OCI-M1 (cell line): Measurements from ENCODE around the gene NME3.
"Not testable (repeated sequence)": the region's sequence is repeated elsewhere in the genome, so short reads cannot be mapped to it uniquely, and the experiment has no call there.

Experiments used
- DNase-seq: peaks from one replicate; lab custom pipeline; 2025; lab: John Stamatoyannopoulos, UW

NME3 gene

GRCh38 chr16:1747934-1748333 lies 23.4 kb downstream of the NME3 start:
- DNase-seq, result no peak

- no peak for DNase-seq
Measured at GRCh38 chr16:1746693-1747195, 24.6 kb downstream of the NME3 start.

- DNase-seq, result no peak
Measured at GRCh38 chr16:1745900-1746692, 25.2 kb downstream of the NME3 start.

- no peak for DNase-seq
Measured at GRCh38 chr16:1745181-1745899, 26.0 kb downstream of the NME3 start.

GRCh38 chr16:1744338-1744840 lies 27.0 kb downstream of the NME3 start:
- no peak for DNase-seq

GRCh38 chr16:1743376-1744337 lies 27.7 kb downstream of the NME3 start:
- no peak for DNase-seq

GRCh38 chr16:1741553-1742165 lies 29.7 kb downstream of the NME3 start:
- no peak for DNase-seq

- DNase-seq, result no peak
Measured at GRCh38 chr16:1740781-1741490, 30.4 kb downstream of the NME3 start.

- no peak for DNase-seq
Measured at GRCh38 chr16:1740234-1740633, 31.1 kb downstream of the NME3 start.

- no peak for DNase-seq
Measured at GRCh38 chr16:1734816-1735215, 36.5 kb downstream of the NME3 start.

GRCh38 chr16:1734123-1734522 lies 37.2 kb downstream of the NME3 start:
- no peak for DNase-seq

- DNase-seq, result not testable (repeated sequence)
Measured at GRCh38 chr16:1732551-1732987, 38.8 kb downstream of the NME3 start.

GRCh38 chr16:1732071-1732470 lies 39.3 kb downstream of the NME3 start:
- no peak for DNase-seq

GRCh38 chr16:1731603-1732002 lies 39.7 kb downstream of the NME3 start:
- DNase-seq, result no peak

- DNase-seq, result no peak
Measured at GRCh38 chr16:1731073-1731472, 40.3 kb downstream of the NME3 start.

GRCh38 chr16:1729445-1729844 lies 41.9 kb downstream of the NME3 start:
- DNase-seq, result no peak

GRCh38 chr16:1729026-1729425 lies 42.3 kb downstream of the NME3 start:
- no peak for DNase-seq

- DNase-seq, result no peak
Measured at GRCh38 chr16:1727651-1728624, 43.4 kb downstream of the NME3 start.

- DNase-seq, result no peak
Measured at GRCh38 chr16:1726661-1727502, 44.5 kb downstream of the NME3 start.
